22Rv1 (cell line): ENCODE measurements around the gene TMEM126A.

Source experiments
- ZFX ChIP-seq: fragments of 450-650 bp; IDR thresholded peaks from 2 replicates; pipeline ENCODE4 v1.6.1; 2017; ENCODE audit warnings: antibody characterized with exemption, borderline replicate concordance
- TF ChIP-seq, protein P1 (sequence below): fragments of 450-650 bp; IDR thresholded peaks from 2 replicates; pipeline ENCODE4 v1.5.1; 2017; ENCODE audit warnings: mild to moderate bottlenecking

DNA sequence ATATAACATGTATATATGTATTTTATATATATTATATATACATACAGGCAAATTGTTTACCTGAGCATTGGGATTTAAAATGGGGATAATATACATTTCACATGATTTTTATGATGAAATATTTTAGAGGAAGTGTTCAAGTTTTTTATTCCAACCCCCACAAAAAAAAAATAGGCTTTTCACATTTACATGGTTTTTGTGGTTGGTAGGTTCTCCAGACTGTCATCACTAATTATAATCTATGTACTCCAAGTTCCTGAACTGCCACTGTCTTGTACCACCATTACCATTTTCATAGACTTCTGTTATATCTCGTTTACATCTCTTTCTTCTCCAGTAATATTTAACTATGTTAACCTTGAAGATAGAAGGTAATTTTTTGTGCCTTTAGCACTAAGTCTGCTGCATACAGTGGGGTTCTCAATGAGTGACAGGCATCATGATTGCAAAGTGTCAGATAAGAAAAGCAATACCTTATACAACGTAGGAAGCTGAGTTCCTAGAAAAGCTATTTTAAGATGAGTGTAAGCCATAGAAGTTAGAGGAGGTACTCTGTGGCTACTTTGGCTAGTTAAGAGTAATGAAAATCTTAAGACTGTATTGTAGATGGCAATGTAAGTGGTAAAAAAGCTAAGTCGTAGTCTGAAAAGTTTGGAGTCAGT lies 5.2 kb downstream of the TMEM126A start:
- TF ChIP-seq, protein P1, sequence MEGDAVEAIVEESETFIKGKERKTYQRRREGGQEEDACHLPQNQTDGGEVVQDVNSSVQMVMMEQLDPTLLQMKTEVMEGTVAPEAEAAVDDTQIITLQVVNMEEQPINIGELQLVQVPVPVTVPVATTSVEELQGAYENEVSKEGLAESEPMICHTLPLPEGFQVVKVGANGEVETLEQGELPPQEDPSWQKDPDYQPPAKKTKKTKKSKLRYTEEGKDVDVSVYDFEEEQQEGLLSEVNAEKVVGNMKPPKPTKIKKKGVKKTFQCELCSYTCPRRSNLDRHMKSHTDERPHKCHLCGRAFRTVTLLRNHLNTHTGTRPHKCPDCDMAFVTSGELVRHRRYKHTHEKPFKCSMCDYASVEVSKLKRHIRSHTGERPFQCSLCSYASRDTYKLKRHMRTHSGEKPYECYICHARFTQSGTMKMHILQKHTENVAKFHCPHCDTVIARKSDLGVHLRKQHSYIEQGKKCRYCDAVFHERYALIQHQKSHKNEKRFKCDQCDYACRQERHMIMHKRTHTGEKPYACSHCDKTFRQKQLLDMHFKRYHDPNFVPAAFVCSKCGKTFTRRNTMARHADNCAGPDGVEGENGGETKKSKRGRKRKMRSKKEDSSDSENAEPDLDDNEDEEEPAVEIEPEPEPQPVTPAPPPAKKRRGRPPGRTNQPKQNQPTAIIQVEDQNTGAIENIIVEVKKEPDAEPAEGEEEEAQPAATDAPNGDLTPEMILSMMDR, result no peak
- TF ChIP-seq ZFX, result no peak
